ENCODE results near the gene C4orf54.

C4orf54 gene

GRCh38 chr4:99614491-99614890 lies 43.1 kb downstream of the C4orf54 start:
- Mint-ChIP-seq H3K4me1 (no peaks in the 10 kb centered on the region), H3K27me3 (peaks cover 11% of the 10 kb centered on the region), H3K9me3 (no peaks in the 10 kb centered on the region), H3K4me3 (no peak overlapping the region), H3K36me3 (no peaks in the 10 kb centered on the region), H3K27ac (no peak overlapping the region)

GRCh38 chr4:99612704-99613103 lies 44.9 kb downstream of the C4orf54 start:
- Mint-ChIP-seq H3K4me3 (no peak overlapping the region), H3K4me1 (no peaks in the 10 kb centered on the region), H3K36me3 (no peaks in the 10 kb centered on the region), H3K27ac (no peak overlapping the region), H3K9me3 (no peaks in the 10 kb centered on the region), H3K27me3 (peaks cover 15% of the 10 kb centered on the region)

- Mint-ChIP-seq H3K4me3 (no peak overlapping the region), H3K27ac (no peak overlapping the region), H3K4me1 (no peaks in the 10 kb centered on the region), H3K27me3 (peaks cover 18% of the 10 kb centered on the region), H3K9me3 (no peaks in the 10 kb centered on the region), H3K36me3 (no peaks in the 10 kb centered on the region)
Measured at GRCh38 chr4:99612281-99612680, 45.3 kb downstream of the C4orf54 start.

- H3K9me3 Mint-ChIP-seq: no peaks in the 10 kb centered on the region
- H3K27ac Mint-ChIP-seq: no peak overlapping the region
- H3K4me1 Mint-ChIP-seq: no peaks in the 10 kb centered on the region
- no peaks in the 10 kb centered on the region for H3K36me3 Mint-ChIP-seq
- H3K4me3 Mint-ChIP-seq: no peak overlapping the region
- peaks cover 19% of the 10 kb centered on the region for H3K27me3 Mint-ChIP-seq
Measured at GRCh38 chr4:99610605-99611175, 46.9 kb downstream of the C4orf54 start.

GRCh38 chr4:99608417-99608816 lies 49.2 kb downstream of the C4orf54 start:
- no peak overlapping the region for H3K4me3 Mint-ChIP-seq
- H3K9me3 Mint-ChIP-seq: no peaks in the 10 kb centered on the region
- H3K36me3 Mint-ChIP-seq: no peaks in the 10 kb centered on the region
- no peaks in the 10 kb centered on the region for H3K4me1 Mint-ChIP-seq
- peaks cover 23% of the 10 kb centered on the region for H3K27me3 Mint-ChIP-seq
- no peak overlapping the region for H3K27ac Mint-ChIP-seq

Data from activated naive CD4-positive, alpha-beta T cell treated with anti-CD3 and anti-CD28 coated beads, Interleukin-2, amount 50 U/mL, for 24 hours (primary cell).